ENCODE measurements around the gene SLC25A3.

- TF ChIP-seq CTCF (IDR thresholded peaks at IDR 0.05; ENCODE audit: low read length) (no peak), EZH2 (IDR thresholded peaks at IDR 0.05; ENCODE audit: borderline replicate concordance, low read length) (no peak)
Observed at GRCh38 chr12:98595243-98595988, 1.9 kb downstream of the SLC25A3 start.
